GM18907 (cell line): ENCODE data around the gene OR56B4.
"Not testable (repeated sequence)": the region's sequence is repeated elsewhere in the genome, so short reads cannot be mapped to it uniquely, and the experiment has no call there.

Experiments used
- ATAC-seq: cut with Tn5 transposase; IDR thresholded peaks from one replicate; pipeline ENCODE4 v1.9.1; 2021; ENCODE audit warnings: mild to moderate bottlenecking, moderate library complexity; ENCODE audit not compliant: unreplicated experiment

The OR56B4 gene

GRCh38 chr11:6143737-6144136 lies 36.3 kb downstream of the OR56B4 start:
- not testable (repeated sequence) for ATAC-seq

GRCh38 chr11:6151117-6151516 lies 43.6 kb downstream of the OR56B4 start:
- ATAC-seq: no peak

DNA sequence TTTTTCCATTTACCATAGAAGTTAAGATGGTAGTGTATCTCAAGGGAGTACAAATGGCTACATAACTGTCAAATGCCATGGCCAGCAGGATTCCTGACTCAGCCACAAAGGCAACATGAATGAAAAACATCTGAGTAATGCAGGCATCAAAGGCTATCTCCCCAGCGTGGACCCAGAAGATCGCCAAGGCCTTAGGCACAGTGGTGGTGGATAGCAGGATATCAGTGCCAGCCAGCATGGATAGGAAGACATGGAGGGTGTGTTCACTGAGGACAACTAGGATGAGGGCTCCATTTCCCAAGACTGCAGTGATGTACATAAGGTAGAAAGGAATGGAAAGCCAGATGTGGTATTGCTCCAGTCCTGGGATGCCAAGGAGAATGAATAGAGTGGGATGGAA lies 44.6 kb downstream of the OR56B4 start:
- ATAC-seq: no peak

DNA sequence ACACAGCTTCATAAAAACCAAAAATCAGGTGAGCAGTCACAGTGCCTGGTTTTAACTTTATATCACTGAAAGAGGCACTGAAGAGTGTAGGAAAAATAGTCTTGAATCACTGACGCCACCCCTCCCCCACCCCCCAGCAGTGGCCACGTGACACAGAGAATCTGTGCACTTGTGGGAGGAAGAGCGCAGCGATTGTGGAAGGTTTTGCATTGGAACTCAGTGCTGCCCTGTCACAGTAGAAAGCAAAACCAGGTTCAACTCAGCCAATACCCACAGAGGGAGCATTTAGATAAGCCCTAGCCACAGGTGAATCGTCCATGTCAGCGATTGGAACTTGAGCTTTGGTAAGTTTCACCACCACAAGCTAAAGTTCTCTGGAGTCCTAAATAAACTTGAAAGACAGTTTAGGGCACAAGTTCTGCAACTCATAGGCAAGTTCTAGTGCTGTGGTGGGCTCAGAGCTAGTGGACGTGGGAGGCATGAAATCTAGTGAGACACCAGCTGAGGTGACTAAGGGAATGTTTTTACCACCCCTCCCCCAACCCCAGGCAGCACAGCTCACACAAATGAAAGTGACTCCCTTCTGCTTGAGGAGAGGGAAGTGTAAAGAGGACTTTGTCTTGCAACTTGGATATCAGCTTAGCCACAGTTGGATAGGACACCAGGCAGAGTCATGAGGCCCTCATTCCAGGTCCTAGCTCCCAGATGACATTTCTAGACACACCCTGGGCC lies 49.3 kb downstream of the OR56B4 start:
- no peak for ATAC-seq
